ENCODE measurements around the gene PLAAT5. TPM values are rescaled to one million over a fixed set of nuclear protein-coding genes. Genes with fewer than 3 reads are reported as not detected.

PLAAT5 gene
- total and polyA plus RNA-seq, 2 of the 8 experiments (the other 6 are each of a cell fraction or from before 2014, with no cell fraction given): 16.0 to 18.7 TPM

GRCh38 chr11:63518548-63518947, 27.6 kb upstream of the PLAAT5 start (continued):
- TF ChIP-seq, protein P1, sequence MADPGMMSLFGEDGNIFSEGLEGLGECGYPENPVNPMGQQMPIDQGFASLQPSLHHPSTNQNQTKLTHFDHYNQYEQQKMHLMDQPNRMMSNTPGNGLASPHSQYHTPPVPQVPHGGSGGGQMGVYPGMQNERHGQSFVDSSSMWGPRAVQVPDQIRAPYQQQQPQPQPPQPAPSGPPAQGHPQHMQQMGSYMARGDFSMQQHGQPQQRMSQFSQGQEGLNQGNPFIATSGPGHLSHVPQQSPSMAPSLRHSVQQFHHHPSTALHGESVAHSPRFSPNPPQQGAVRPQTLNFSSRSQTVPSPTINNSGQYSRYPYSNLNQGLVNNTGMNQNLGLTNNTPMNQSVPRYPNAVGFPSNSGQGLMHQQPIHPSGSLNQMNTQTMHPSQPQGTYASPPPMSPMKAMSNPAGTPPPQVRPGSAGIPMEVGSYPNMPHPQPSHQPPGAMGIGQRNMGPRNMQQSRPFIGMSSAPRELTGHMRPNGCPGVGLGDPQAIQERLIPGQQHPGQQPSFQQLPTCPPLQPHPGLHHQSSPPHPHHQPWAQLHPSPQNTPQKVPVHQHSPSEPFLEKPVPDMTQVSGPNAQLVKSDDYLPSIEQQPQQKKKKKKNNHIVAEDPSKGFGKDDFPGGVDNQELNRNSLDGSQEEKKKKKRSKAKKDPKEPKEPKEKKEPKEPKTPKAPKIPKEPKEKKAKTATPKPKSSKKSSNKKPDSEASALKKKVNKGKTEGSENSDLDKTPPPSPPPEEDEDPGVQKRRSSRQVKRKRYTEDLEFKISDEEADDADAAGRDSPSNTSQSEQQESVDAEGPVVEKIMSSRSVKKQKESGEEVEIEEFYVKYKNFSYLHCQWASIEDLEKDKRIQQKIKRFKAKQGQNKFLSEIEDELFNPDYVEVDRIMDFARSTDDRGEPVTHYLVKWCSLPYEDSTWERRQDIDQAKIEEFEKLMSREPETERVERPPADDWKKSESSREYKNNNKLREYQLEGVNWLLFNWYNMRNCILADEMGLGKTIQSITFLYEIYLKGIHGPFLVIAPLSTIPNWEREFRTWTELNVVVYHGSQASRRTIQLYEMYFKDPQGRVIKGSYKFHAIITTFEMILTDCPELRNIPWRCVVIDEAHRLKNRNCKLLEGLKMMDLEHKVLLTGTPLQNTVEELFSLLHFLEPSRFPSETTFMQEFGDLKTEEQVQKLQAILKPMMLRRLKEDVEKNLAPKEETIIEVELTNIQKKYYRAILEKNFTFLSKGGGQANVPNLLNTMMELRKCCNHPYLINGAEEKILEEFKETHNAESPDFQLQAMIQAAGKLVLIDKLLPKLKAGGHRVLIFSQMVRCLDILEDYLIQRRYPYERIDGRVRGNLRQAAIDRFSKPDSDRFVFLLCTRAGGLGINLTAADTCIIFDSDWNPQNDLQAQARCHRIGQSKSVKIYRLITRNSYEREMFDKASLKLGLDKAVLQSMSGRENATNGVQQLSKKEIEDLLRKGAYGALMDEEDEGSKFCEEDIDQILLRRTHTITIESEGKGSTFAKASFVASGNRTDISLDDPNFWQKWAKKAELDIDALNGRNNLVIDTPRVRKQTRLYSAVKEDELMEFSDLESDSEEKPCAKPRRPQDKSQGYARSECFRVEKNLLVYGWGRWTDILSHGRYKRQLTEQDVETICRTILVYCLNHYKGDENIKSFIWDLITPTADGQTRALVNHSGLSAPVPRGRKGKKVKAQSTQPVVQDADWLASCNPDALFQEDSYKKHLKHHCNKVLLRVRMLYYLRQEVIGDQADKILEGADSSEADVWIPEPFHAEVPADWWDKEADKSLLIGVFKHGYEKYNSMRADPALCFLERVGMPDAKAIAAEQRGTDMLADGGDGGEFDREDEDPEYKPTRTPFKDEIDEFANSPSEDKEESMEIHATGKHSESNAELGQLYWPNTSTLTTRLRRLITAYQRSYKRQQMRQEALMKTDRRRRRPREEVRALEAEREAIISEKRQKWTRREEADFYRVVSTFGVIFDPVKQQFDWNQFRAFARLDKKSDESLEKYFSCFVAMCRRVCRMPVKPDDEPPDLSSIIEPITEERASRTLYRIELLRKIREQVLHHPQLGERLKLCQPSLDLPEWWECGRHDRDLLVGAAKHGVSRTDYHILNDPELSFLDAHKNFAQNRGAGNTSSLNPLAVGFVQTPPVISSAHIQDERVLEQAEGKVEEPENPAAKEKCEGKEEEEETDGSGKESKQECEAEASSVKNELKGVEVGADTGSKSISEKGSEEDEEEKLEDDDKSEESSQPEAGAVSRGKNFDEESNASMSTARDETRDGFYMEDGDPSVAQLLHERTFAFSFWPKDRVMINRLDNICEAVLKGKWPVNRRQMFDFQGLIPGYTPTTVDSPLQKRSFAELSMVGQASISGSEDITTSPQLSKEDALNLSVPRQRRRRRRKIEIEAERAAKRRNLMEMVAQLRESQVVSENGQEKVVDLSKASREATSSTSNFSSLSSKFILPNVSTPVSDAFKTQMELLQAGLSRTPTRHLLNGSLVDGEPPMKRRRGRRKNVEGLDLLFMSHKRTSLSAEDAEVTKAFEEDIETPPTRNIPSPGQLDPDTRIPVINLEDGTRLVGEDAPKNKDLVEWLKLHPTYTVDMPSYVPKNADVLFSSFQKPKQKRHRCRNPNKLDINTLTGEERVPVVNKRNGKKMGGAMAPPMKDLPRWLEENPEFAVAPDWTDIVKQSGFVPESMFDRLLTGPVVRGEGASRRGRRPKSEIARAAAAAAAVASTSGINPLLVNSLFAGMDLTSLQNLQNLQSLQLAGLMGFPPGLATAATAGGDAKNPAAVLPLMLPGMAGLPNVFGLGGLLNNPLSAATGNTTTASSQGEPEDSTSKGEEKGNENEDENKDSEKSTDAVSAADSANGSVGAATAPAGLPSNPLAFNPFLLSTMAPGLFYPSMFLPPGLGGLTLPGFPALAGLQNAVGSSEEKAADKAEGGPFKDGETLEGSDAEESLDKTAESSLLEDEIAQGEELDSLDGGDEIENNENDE (IDR thresholded peaks at IDR 0.05; ENCODE audit: insufficient replicate concordance, low read length): no peak
- no peak for TF ChIP-seq CTBP2 (IDR thresholded peaks at IDR 0.05; ENCODE audit: borderline replicate concordance, insufficient read depth, insufficient read length, low read length)
- TF ChIP-seq RAD21 (IDR thresholded peaks at IDR 0.05 in 1 of 2, conservative IDR thresholded peaks at IDR 0.05 in 1 of 2; ENCODE audit: low read depth in 2 of 2, low read length in 2 of 2): no peak
- TF ChIP-seq SIX5 (IDR thresholded peaks at IDR 0.05; ENCODE audit: low read depth, low read length): no peak
- no peak for TF ChIP-seq TAF1 (IDR thresholded peaks at IDR 0.05; ENCODE audit: low read depth, low read length)
- no peak for TF ChIP-seq SUZ12 (IDR thresholded peaks at IDR 0.05; ENCODE audit: low read length)
- no peak for TF ChIP-seq JUND (IDR thresholded peaks at IDR 0.05; ENCODE audit: low read length)
- TF ChIP-seq, protein P2, sequence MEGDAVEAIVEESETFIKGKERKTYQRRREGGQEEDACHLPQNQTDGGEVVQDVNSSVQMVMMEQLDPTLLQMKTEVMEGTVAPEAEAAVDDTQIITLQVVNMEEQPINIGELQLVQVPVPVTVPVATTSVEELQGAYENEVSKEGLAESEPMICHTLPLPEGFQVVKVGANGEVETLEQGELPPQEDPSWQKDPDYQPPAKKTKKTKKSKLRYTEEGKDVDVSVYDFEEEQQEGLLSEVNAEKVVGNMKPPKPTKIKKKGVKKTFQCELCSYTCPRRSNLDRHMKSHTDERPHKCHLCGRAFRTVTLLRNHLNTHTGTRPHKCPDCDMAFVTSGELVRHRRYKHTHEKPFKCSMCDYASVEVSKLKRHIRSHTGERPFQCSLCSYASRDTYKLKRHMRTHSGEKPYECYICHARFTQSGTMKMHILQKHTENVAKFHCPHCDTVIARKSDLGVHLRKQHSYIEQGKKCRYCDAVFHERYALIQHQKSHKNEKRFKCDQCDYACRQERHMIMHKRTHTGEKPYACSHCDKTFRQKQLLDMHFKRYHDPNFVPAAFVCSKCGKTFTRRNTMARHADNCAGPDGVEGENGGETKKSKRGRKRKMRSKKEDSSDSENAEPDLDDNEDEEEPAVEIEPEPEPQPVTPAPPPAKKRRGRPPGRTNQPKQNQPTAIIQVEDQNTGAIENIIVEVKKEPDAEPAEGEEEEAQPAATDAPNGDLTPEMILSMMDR (IDR thresholded peaks at IDR 0.05; ENCODE audit: control extremely low read depth in 1 of 3, insufficient read depth in 1 of 3, low read depth in 1 of 3, low read length in 3 of 3): no peak
- TF ChIP-seq BCL11A (IDR thresholded peaks at IDR 0.05; ENCODE audit: low read depth in 2 of 2, low read length in 2 of 2): no peak
